HG02763 (cell line): Measurements from ENCODE around the gene KIF21B.
A peak's percentile ranks its signal among the peaks of the same experiment; 100 is the strongest.

Experiments used
- ATAC-seq: cut with Tn5 transposase; IDR thresholded peaks from one replicate; pipeline ENCODE4 v1.9.1; 2021; ENCODE audit warnings: mild to moderate bottlenecking, moderate library complexity; ENCODE audit not compliant: unreplicated experiment

The KIF21B gene

GRCh38 chr1:201049248-201049831 is 25.8 kb upstream of the KIF21B start:
- no peak for ATAC-seq

GRCh38 chr1:201048521-201048920 is 25.0 kb upstream of the KIF21B start:
- ATAC-seq, result no peak

GRCh38 chr1:201044119-201044518 is 20.6 kb upstream of the KIF21B start:
- no peak for ATAC-seq

- no peak for ATAC-seq
Observed at GRCh38 chr1:201042779-201043461, 19.4 kb upstream of the KIF21B start.

- ATAC-seq, result no peak
Observed at GRCh38 chr1:201041011-201041410, 17.5 kb upstream of the KIF21B start.

- ATAC-seq, result no peak
Observed at GRCh38 chr1:201039876-201040275, 16.4 kb upstream of the KIF21B start.

- no peak for ATAC-seq
Observed at GRCh38 chr1:201039418-201039817, 15.9 kb upstream of the KIF21B start.

- ATAC-seq, result no peak
Observed at GRCh38 chr1:201038186-201038876, 14.8 kb upstream of the KIF21B start.

- ATAC-seq, result no peak
Observed at GRCh38 chr1:201036188-201036842, 12.8 kb upstream of the KIF21B start.

GRCh38 chr1:201034671-201035070 is 11.2 kb upstream of the KIF21B start:
- ATAC-seq, result no peak

GRCh38 chr1:201032408-201032807 is 8.9 kb upstream of the KIF21B start:
- ATAC-seq, result no peak

GRCh38 chr1:201028461-201028889 is 5.0 kb upstream of the KIF21B start:
- no peak for ATAC-seq

GRCh38 chr1:201026836-201027235 is 3.3 kb upstream of the KIF21B start:
- no peak for ATAC-seq

GRCh38 chr1:201026234-201026633 is 2.7 kb upstream of the KIF21B start:
- ATAC-seq, result no peak

GRCh38 chr1:201025571-201026002 is 2.1 kb upstream of the KIF21B start:
- peak; percentile 24 for ATAC-seq

- ATAC-seq, result no peak
Observed at GRCh38 chr1:201024625-201024998, 1.1 kb upstream of the KIF21B start.

- ATAC-seq, result no peak
Observed at GRCh38 chr1:201023920-201024624, 558 bp upstream of the KIF21B start.

GRCh38 chr1:201022820-201023516 is 546 bp downstream of the KIF21B start:
- no peak for ATAC-seq

- ATAC-seq, result no peak
Observed at GRCh38 chr1:201022493-201022819, 1.1 kb downstream of the KIF21B start.

GRCh38 chr1:201021630-201022492 is 1.7 kb downstream of the KIF21B start:
- ATAC-seq, result no peak
